CD14-positive monocyte (primary cell): ENCODE data around the gene ARHGAP15. TPM values are rescaled to one million over a fixed set of nuclear protein-coding genes. Genes with fewer than 3 reads are reported as not detected.

ENCODE experiments used
- DNase-seq, 3 donors: peaks; one replicate each; pipeline ENCODE4 v3.0.0-alpha.2; 2011 to 2022
- H2AFZ ChIP-seq: 2 replicates; pipeline ENCODE4 v1.6.0; 2012; ENCODE audit warnings: mild to moderate bottlenecking, low read depth, low read length, inconsistent platforms; ENCODE audit not compliant: insufficient read depth, poor library complexity, severe bottlenecking
- H3K27ac ChIP-seq, 2 donors: 1 replicate in 1 of 2; 2 replicates in 1 of 2; pipeline ENCODE4 v1.5.1; 2012 to 2013; ENCODE audit warnings: low read length in 2 of 2, control low read depth in 1 of 2, inconsistent platforms in 1 of 2, low read depth in 1 of 2, mild to moderate bottlenecking in 1 of 2
- H3K27me3 ChIP-seq, 2 donors: one replicate each; pipeline versions ENCODE4 v1.6.0 to v1.6.1; 2011 to 2013; ENCODE audit warnings: low read length in 2 of 2; ENCODE audit not compliant: control insufficient read depth in 2 of 2, insufficient read depth in 2 of 2
- H3K36me3 ChIP-seq, 2 donors: replicated peaks in 1 of 2; 1 replicate in 1 of 2; 2 replicates in 1 of 2; pipeline versions ENCODE4 v1.5.1 to v1.6.1; 2012 to 2013; ENCODE audit warnings: low read length in 2 of 2, control low read depth in 1 of 2, inconsistent platforms in 1 of 2, mild to moderate bottlenecking in 1 of 2; ENCODE audit not compliant: insufficient read depth in 2 of 2, control insufficient read depth in 1 of 2
- H3K4me1 ChIP-seq, 2 donors: 1 replicate in 1 of 2; 2 replicates in 1 of 2; pipeline versions ENCODE4 v1.5.1 to v1.6.1; 2012 to 2013; ENCODE audit warnings: low read length in 2 of 2, control low read depth in 1 of 2, inconsistent platforms in 1 of 2, mild to moderate bottlenecking in 1 of 2, moderate library complexity in 1 of 2; ENCODE audit not compliant: insufficient read depth in 2 of 2, control insufficient read depth in 1 of 2
- H3K4me2 ChIP-seq: replicated peaks from 2 replicates; pipeline ENCODE3; 2012; ENCODE audit warnings: low read length, moderate library complexity, mild to moderate bottlenecking; ENCODE audit not compliant: poor library complexity, severe bottlenecking; ENCODE audit errors: extremely low read depth
- H3K4me3 ChIP-seq, 3 experiments: fragments of 200-600 bp in 1 of 3; sonication (generic) in 1 of 3; replicated peaks in 1 of 3; 1 replicate in 2 of 3; 2 replicates in 1 of 3; pipeline ENCODE4 v1.5.1; 2011 to 2013; ENCODE audit warnings: low read length in 3 of 3, mild to moderate bottlenecking in 3 of 3, control low read depth in 2 of 3, low read depth in 2 of 3, inconsistent platforms in 1 of 3, moderate library complexity in 1 of 3
- H3K79me2 ChIP-seq: 2 replicates; pipeline ENCODE4 v1.6.0; 2012; ENCODE audit warnings: mild to moderate bottlenecking, control low read depth, inconsistent platforms, low read length, moderate library complexity; ENCODE audit not compliant: insufficient read depth
- H3K9ac ChIP-seq: 2 replicates; pipeline ENCODE4 v1.6.0; 2017; ENCODE audit warnings: low read length, mild to moderate bottlenecking; ENCODE audit not compliant: insufficient read depth, poor library complexity, severe bottlenecking
- H3K9me3 ChIP-seq, 2 donors: replicated peaks in 1 of 2; 1 replicate in 1 of 2; 2 replicates in 1 of 2; pipeline versions ENCODE4 v1.5.1 to v1.6.1; 2012 to 2013; ENCODE audit warnings: low read length in 2 of 2, control low read depth in 1 of 2; ENCODE audit not compliant: control insufficient read depth in 1 of 2, insufficient read depth in 1 of 2
- H4K20me1 ChIP-seq: 2 replicates; pipeline ENCODE4 v1.6.0; 2012; ENCODE audit warnings: mild to moderate bottlenecking, low read length, control low read depth, moderate library complexity; ENCODE audit not compliant: insufficient read depth
- H3K27ac Mint-ChIP-seq, 7 donors: one replicate each; pipeline ENCODE4 v1.8.0; 2020; ENCODE audit warnings: mild to moderate bottlenecking in 7 of 7, mixed read lengths in 7 of 7, moderate library complexity in 6 of 7, inconsistent platforms in 2 of 7
- H3K27me3 Mint-ChIP-seq, 3 donors: one replicate each; pipeline ENCODE4 v1.8.0; 2021 to 2022; ENCODE audit warnings: low read depth in 3 of 3, mild to moderate bottlenecking in 3 of 3, mixed read lengths in 3 of 3, moderate library complexity in 3 of 3, inconsistent platforms in 1 of 3
- H3K36me3 Mint-ChIP-seq, 2 donors: one replicate each; pipeline ENCODE4 v1.8.0; 2020; ENCODE audit warnings: mixed read lengths in 2 of 2, inconsistent platforms in 1 of 2, mild to moderate bottlenecking in 1 of 2
- H3K4me1 Mint-ChIP-seq: one replicate; pipeline ENCODE4 v1.8.0; 2020; ENCODE audit warnings: mild to moderate bottlenecking, mixed read lengths
- H3K4me3 Mint-ChIP-seq, 2 donors: one replicate each; pipeline ENCODE4 v1.8.0; 2020; ENCODE audit warnings: mild to moderate bottlenecking in 2 of 2, mixed read lengths in 2 of 2, moderate library complexity in 1 of 2
- H3K9me3 Mint-ChIP-seq, 7 donors: one replicate each; pipeline ENCODE4 v1.8.0; 2020 to 2022; ENCODE audit warnings: mixed read lengths in 7 of 7, mild to moderate bottlenecking in 6 of 7, moderate library complexity in 6 of 7, inconsistent platforms in 2 of 7
- CTCF ChIP-seq: fragments of 200-600 bp; IDR thresholded peaks from one replicate; pipeline ENCODE4 v1.8.0; 2022; ENCODE audit warnings: antibody characterized with exemption, mild to moderate bottlenecking
- WGBS: methylation state at CpG from one replicate; pipeline ENCODE4 v1.1.5; 2013; ENCODE audit warnings: missing lambda C conversion rate; ENCODE audit not compliant: insufficient coverage; 5-methylcytosine and 5-hydroxymethylcytosine counted together
- intact Hi-C, 2 donors: fragments of 100-400 bp; cut with micrococcal nuclease; formaldehyde crosslinking; loops; one replicate each; pipeline versions ENCODE4 v1.15.0 to v1.15.1; 2023
- polyA plus RNA-seq, 3 donors: library from polyadenylated mRNA; depleted of rRNA in 1 of 3; unstranded in 2 of 3; stranded (reverse) in 1 of 3; fragments of 300-500 nt in 2 of 3; fragments of >200 nt in 1 of 3; fragmentation: Illumina TruSeq in 2 of 3; gene quantifications; 1 replicate in 2 of 3; 2 replicates in 1 of 3; pipeline ENCODE4 v1.2.3, GENCODE V29; 2012 to 2021

ARHGAP15 gene
- polyA plus RNA-seq, 3 donors, result 35.4 to 50.9 (median 50.7) TPM

- Histone ChIP-seq H3K27me3 (no peaks in the 10 kb centered on the region), H3K36me3 (peaks cover 3 to 10% of the 10 kb centered on the region in 2 donors), H3K4me2 (no peak overlapping the region), H3K27ac (no peak overlapping the region), H3K4me3 (no peak overlapping the region), H3K9me3 (no peaks in the 10 kb centered on the region), H3K9ac (no peak overlapping the region), H3K4me1 (peaks cover 0 to 4% of the 10 kb centered on the region in 2 donors), H4K20me1 (no peaks in the 10 kb centered on the region), H2AFZ (no peak overlapping the region), H3K79me2 (no peaks in the 10 kb centered on the region)
- H3K9me3 Mint-ChIP-seq, result no peaks in the 10 kb centered on the region
- no peak for DNase-seq
- WGBS, result 40% methylated on average over 1 of the region's 4 CpGs
- no peak overlapping the region for H3K4me3 Mint-ChIP-seq
- H3K36me3 Mint-ChIP-seq, result peaks cover 2 to 4% of the 10 kb centered on the region in 2 donors
- no peaks in the 10 kb centered on the region for H3K27me3 Mint-ChIP-seq
- intact Hi-C loops, result no loop called here
- TF ChIP-seq CTCF, result no peak
- H3K27ac Mint-ChIP-seq, result no peak overlapping the region
- peaks cover 18% of the 10 kb centered on the region for H3K4me1 Mint-ChIP-seq
Observed at GRCh38 chr2:143482771-143483170, 353.6 kb downstream of the ARHGAP15 start.

- Histone ChIP-seq H2AFZ (no peak overlapping the region), H3K4me2 (peak overlapping the region; percentile 41), H3K79me2 (no peaks in the 10 kb centered on the region), H3K4me1 (no peaks in the 10 kb centered on the region), H3K27ac (peak overlapping the region in 1 of 2 donors; percentile 45), H3K4me3 (peak overlapping the region in 1 of 3 experiments; percentile 25), H3K27me3 (no peaks in the 10 kb centered on the region), H3K9ac (no peak overlapping the region), H4K20me1 (no peaks in the 10 kb centered on the region), H3K9me3 (no peaks in the 10 kb centered on the region), H3K36me3 (peaks cover 21 to 38% of the 10 kb centered on the region in 2 donors)
- Mint-ChIP-seq H3K27ac (peak overlapping the region in 2 of 7 donors; percentile 8 to 21), H3K36me3 (peaks cover 17 to 24% of the 10 kb centered on the region in 2 donors), H3K4me1 (peaks cover 13% of the 10 kb centered on the region), H3K27me3 (no peaks in the 10 kb centered on the region), H3K4me3 (peak overlapping the region in 1 of 2 donors; percentile 72), H3K9me3 (peaks cover 0 to 2% (median 0%) of the 10 kb centered on the region in 7 donors)
- no CpG with 5 or more reads among the region's 1 CpG for WGBS
- DNase-seq, result no peak
- intact Hi-C loops, result no loop called here
- TF ChIP-seq CTCF, result no peak
Observed at GRCh38 chr2:143486976-143487375, 357.8 kb downstream of the ARHGAP15 start.
